Lung (tissue), 12 donors: ENCODE results near the gene MAGEB18. TPM values are rescaled to one million over a fixed set of nuclear protein-coding genes. Genes with fewer than 3 reads are reported as not detected.

Experiments used
- ATAC-seq: fragments of 200-7000 bp; cut with Tn5 transposase; one replicate; pipeline ENCODE4 v1.9.1; 2020; ENCODE audit warnings: moderate number of reproducible peaks; ENCODE audit not compliant: insufficient read depth, low FRiP score
- DNase-seq, 3 donors: peaks; one replicate each; pipeline ENCODE4 v3.0.0-alpha.2; 2013 to 2017
- H3K27ac ChIP-seq, 2 donors: one replicate each; pipeline ENCODE4 v1.5.1; 2013; ENCODE audit warnings: mild to moderate bottlenecking in 2 of 2, moderate library complexity in 2 of 2, control low read depth in 1 of 2, inconsistent platforms in 1 of 2, low read depth in 1 of 2, low read length in 1 of 2
- H3K27me3 ChIP-seq, 3 donors: one replicate each; pipeline ENCODE4 v1.5.1; 2013; ENCODE audit warnings: low read length in 2 of 3; ENCODE audit not compliant: control insufficient read depth in 3 of 3, insufficient read depth in 3 of 3
- H3K36me3 ChIP-seq, 4 donors: one replicate each; pipeline ENCODE4 v1.5.1; 2013; ENCODE audit warnings: low read length in 4 of 4, mild to moderate bottlenecking in 1 of 4, moderate library complexity in 1 of 4; ENCODE audit not compliant: control insufficient read depth in 4 of 4, insufficient read depth in 4 of 4
- H3K4me1 ChIP-seq, 5 donors: one replicate each; pipeline ENCODE4 v1.5.1; 2013; ENCODE audit warnings: low read length in 5 of 5, mild to moderate bottlenecking in 2 of 5, moderate library complexity in 1 of 5; ENCODE audit not compliant: control insufficient read depth in 5 of 5, insufficient read depth in 5 of 5
- H3K4me3 ChIP-seq: one replicate; pipeline ENCODE4 v1.5.1; 2013; ENCODE audit warnings: mild to moderate bottlenecking, control low read depth, moderate library complexity
- H3K9ac ChIP-seq, 2 donors: one replicate each; pipeline ENCODE4 v1.5.1; 2013; ENCODE audit warnings: low read length in 2 of 2, control low read depth in 1 of 2; ENCODE audit not compliant: insufficient read depth in 1 of 2
- H3K9me3 ChIP-seq, 4 donors: one replicate each; pipeline ENCODE4 v1.5.1; 2013; ENCODE audit warnings: low read length in 3 of 4, mild to moderate bottlenecking in 1 of 4, moderate library complexity in 1 of 4; ENCODE audit not compliant: control insufficient read depth in 4 of 4, insufficient read depth in 3 of 4
- WGBS, 2 donors: extraction: QIAGEN DNeasy Blood & Tissue Kit; methylation state at CpG; one replicate each; pipeline ENCODE4 v1.1.7; 2013; 5-methylcytosine and 5-hydroxymethylcytosine counted together
- polyA plus RNA-seq, 2 donors: library from polyadenylated mRNA; stranded (reverse); fragments of 200-250 nt; gene quantifications; one replicate each; pipeline ENCODE4 v1.2.1, GENCODE V29; 2013
- total RNA-seq, 2 donors: library from RNA; depleted of rRNA in 1 of 2; stranded (reverse); fragments of >200 nt in 1 of 2; gene quantifications; one replicate each; pipeline ENCODE4 v1.2.1, GENCODE V29; 2014 to 2021
- TF ChIP-seq, protein P1 (sequence below): IDR thresholded peaks from 2 replicates; pipeline ENCODE4 v1.5.1; 2012; ENCODE audit warnings: mild to moderate bottlenecking; ENCODE audit errors: control extremely low read depth, extremely low read depth
- donor health status: control.
- donor health status: control.
- donor health status: Bipolar disorder and iron deficiency.
- donor health status: healthy.
- donor health status: DM: yes; HTN: yes; CAD: no.

The MAGEB18 gene
- total and polyA plus RNA-seq, 4 donors, result not detected

DNA sequence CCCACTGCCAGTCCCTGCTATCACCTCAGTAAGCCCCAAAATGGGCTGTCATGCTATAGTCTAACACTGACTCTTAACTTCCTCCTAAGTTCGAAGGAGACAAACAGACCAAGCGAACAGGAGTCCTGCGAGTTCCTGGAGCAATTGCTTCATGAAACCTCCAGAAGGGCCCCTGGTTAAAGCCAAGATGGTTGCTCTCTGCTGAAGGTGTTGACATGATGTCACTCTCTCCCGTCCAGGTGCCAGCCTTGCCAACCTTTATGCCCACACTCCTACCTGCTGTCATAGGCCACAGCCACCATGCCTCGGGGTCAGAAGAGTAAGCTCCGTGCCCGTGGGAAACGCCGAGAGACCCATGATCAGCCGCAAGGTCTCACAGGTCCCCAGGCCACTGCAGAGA lies 22.2 kb downstream of the MAGEB18 start, which contains the start of gene MAGEB6B:
Gene MAGEB6B, plus strand, starts transcription at position 301 of the 400 bp plus-strand sequence. Its CDS starts 0 bp downstream, at position 301.
- WGBS, 2 donors, result 89 to 93% methylated on average over 10 of the region's 10 CpGs
- Histone ChIP-seq H3K27ac (no peak within 1 kb of the TSS), H3K4me3 (no peak within 1 kb of the TSS), H3K9me3 (peaks cover 0 to 9% (median under 1%) of the 10 kb centered on the region in 4 donors), H3K9ac (no peak within 1 kb of the TSS), H3K27me3 (no peaks in the 10 kb centered on the region), H3K4me1 (no peaks in the 10 kb centered on the region), H3K36me3 (no peaks in the 10 kb centered on the region)
- ATAC-seq (no peak), DNase-seq (no peak)
- TF ChIP-seq, protein P1, sequence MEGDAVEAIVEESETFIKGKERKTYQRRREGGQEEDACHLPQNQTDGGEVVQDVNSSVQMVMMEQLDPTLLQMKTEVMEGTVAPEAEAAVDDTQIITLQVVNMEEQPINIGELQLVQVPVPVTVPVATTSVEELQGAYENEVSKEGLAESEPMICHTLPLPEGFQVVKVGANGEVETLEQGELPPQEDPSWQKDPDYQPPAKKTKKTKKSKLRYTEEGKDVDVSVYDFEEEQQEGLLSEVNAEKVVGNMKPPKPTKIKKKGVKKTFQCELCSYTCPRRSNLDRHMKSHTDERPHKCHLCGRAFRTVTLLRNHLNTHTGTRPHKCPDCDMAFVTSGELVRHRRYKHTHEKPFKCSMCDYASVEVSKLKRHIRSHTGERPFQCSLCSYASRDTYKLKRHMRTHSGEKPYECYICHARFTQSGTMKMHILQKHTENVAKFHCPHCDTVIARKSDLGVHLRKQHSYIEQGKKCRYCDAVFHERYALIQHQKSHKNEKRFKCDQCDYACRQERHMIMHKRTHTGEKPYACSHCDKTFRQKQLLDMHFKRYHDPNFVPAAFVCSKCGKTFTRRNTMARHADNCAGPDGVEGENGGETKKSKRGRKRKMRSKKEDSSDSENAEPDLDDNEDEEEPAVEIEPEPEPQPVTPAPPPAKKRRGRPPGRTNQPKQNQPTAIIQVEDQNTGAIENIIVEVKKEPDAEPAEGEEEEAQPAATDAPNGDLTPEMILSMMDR, result no peak

Other genes with a start within 250 kb of the MAGEB18 start
- not detected for gene MAGEB6B, start 22.3 kb downstream of the MAGEB18 start, total RNA-seq
- gene MAGEB6B, start 22.3 kb downstream of the MAGEB18 start, polyA plus RNA-seq, result not detected
- gene MAGEB6, start 54.1 kb downstream of the MAGEB18 start, total RNA-seq, result not detected
- gene MAGEB6, start 54.1 kb downstream of the MAGEB18 start, polyA plus RNA-seq, result not detected
- not detected for gene MAGEB5, start 77.8 kb downstream of the MAGEB18 start, total RNA-seq
- gene MAGEB5, start 77.8 kb downstream of the MAGEB18 start, polyA plus RNA-seq, result not detected